ENCODE results near the gene DRC1. TPM values are rescaled to one million over a fixed set of nuclear protein-coding genes. Genes with fewer than 3 reads are reported as not detected.

DRC1 gene
- total RNA-seq, 1 experiment from 2014 or later = not detected

DNA sequence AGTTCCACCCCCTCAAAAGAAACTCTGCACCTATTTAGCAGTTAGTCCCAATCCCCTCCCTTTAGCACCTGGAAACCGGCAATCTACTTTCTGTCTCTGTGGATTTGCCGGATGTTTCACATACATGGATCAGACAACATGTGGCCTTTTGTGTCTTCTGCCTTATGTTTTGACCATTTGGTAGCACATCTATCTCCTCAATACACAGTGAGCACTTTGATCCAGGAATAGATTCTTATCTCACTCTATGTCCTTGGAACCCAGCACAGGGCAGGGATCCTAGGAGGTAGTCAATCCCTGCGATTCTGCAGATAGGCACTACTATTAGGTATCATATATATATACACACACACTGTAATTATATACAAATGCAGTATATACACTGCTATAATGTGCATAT is 80.0 kb downstream of the DRC1 start:
- Histone ChIP-seq H3K4me1 (ENCODE audit: insufficient read depth, low read length, poor library complexity, severe bottlenecking) (no peaks in the 10 kb centered on the region), H3K9me3 (ENCODE audit: low read depth, low read length, poor library complexity, severe bottlenecking) (no peaks in the 10 kb centered on the region), H3K27me3 (replicated peaks; ENCODE audit: insufficient read depth, low read depth, low read length, poor library complexity) (no peaks in the 10 kb centered on the region), H3K27ac (ENCODE audit: low read depth, low read length, poor library complexity, severe bottlenecking) (no peak overlapping the region), H3K36me3 (ENCODE audit: insufficient read depth, low read length, poor library complexity, severe bottlenecking) (no peaks in the 10 kb centered on the region), H3K4me3 (ENCODE audit: low read depth, low read length, poor library complexity, severe bottlenecking) (no peak overlapping the region)
- no peak for DNase-seq (ENCODE audit: low spot score)
- intact Hi-C loops (cut with micrococcal nuclease; ENCODE audit: unreplicated experiment) = no loop called here
- ChIA-PET CTCF (no interaction called here), POLR2A (ENCODE audit: low non-redundant PET) (no interaction called here)
- no TSS peak for BruUV-seq (replicated peaks)
- TF ChIP-seq, protein P1, sequence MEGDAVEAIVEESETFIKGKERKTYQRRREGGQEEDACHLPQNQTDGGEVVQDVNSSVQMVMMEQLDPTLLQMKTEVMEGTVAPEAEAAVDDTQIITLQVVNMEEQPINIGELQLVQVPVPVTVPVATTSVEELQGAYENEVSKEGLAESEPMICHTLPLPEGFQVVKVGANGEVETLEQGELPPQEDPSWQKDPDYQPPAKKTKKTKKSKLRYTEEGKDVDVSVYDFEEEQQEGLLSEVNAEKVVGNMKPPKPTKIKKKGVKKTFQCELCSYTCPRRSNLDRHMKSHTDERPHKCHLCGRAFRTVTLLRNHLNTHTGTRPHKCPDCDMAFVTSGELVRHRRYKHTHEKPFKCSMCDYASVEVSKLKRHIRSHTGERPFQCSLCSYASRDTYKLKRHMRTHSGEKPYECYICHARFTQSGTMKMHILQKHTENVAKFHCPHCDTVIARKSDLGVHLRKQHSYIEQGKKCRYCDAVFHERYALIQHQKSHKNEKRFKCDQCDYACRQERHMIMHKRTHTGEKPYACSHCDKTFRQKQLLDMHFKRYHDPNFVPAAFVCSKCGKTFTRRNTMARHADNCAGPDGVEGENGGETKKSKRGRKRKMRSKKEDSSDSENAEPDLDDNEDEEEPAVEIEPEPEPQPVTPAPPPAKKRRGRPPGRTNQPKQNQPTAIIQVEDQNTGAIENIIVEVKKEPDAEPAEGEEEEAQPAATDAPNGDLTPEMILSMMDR (conservative IDR thresholded peaks at IDR 0.05; ENCODE audit: low read depth, low read length) = no peak
- no peak for TF ChIP-seq EZH2 (IDR thresholded peaks at IDR 0.05; ENCODE audit: borderline replicate concordance, low read depth, low read length, poor library complexity, severe bottlenecking)

DNA sequence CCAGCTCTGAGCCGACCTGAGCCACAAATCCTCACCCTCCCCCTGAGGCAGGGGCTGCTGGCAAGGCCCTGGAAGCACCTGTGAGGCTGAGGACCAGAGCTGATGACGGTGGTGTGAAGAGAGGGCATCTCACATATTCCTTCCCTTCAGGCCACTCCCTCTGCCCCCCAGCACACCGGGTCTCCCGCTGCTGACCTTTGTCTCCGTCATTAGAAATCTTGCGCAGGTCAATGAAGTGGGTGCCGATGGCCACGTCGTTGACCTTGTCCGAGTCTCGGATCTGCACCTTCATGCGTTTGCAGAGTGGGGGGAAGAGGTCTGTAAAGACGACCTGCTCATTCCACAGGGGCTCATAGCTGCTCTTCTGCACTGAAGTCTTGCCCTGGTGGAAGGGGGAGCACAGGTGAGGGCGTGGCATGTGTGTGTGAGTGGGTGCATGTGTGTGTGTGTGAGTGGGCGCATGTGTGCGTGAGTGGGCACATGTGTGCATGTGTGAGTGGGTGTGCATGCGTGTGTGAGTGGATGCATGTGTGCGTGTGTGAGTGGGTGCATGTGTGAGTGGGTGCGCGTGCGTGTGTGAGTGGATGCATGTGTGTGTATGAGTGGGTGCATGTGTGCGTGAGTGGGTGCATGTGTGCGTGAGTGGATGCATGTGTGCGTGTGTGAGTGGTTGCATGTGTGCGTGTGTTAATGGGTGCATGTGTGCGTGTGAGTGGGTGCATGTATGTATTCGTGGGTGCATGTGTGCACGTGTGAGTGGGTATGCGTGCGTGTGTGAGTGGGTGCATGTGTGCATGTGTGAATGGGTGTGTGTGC is 80.7 kb downstream of the DRC1 start:
- TF ChIP-seq, protein P1 (conservative IDR thresholded peaks at IDR 0.05; ENCODE audit: low read depth, low read length) = no peak
- no peak for TF ChIP-seq EZH2 (IDR thresholded peaks at IDR 0.05; ENCODE audit: borderline replicate concordance, low read depth, low read length, poor library complexity, severe bottlenecking)
- ChIA-PET POLR2A (ENCODE audit: low non-redundant PET) (no interaction called here), CTCF (no interaction called here)

DNA sequence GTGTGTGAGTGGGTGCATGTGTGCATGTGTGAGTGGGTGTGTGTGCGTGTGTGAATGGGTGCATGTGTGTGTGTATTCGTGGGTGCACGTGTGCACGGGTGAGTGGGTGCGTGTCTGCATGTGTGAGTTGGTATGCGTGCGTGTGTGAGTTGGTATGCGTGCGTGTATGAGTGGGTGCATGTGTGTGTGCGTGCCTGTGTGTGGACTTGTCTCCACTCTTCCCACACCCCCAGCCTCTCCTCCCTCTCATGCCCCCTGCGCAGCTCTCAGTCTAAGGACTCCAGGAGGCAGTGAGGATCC is 81.3 kb downstream of the DRC1 start:
- CTCF ChIA-PET = no interaction called here
- TF ChIP-seq, protein P1 (conservative IDR thresholded peaks at IDR 0.05; ENCODE audit: low read depth, low read length) = no peak
- TF ChIP-seq EZH2 (IDR thresholded peaks at IDR 0.05; ENCODE audit: borderline replicate concordance, low read depth, low read length, poor library complexity, severe bottlenecking) = no peak
- Histone ChIP-seq H3K27me3 (replicated peaks; ENCODE audit: insufficient read depth, low read depth, low read length, poor library complexity) (no peaks in the 10 kb centered on the region), H3K36me3 (ENCODE audit: insufficient read depth, low read length, poor library complexity, severe bottlenecking) (no peaks in the 10 kb centered on the region), H3K27ac (ENCODE audit: low read depth, low read length, poor library complexity, severe bottlenecking) (no peak overlapping the region), H3K4me3 (ENCODE audit: low read depth, low read length, poor library complexity, severe bottlenecking) (no peak overlapping the region), H3K4me1 (ENCODE audit: insufficient read depth, low read length, poor library complexity, severe bottlenecking) (no peaks in the 10 kb centered on the region), H3K9me3 (ENCODE audit: low read depth, low read length, poor library complexity, severe bottlenecking) (no peaks in the 10 kb centered on the region)
- POLR2A ChIA-PET (ENCODE audit: low non-redundant PET) = no interaction called here
- intact Hi-C loops (cut with micrococcal nuclease; ENCODE audit: unreplicated experiment) = no loop called here
- DNase-seq (ENCODE audit: low spot score) = no peak
- BruUV-seq (replicated peaks) = no TSS peak

More for the DNA sequence above, 80.7 kb downstream of the DRC1 start:
- intact Hi-C loops (cut with micrococcal nuclease; ENCODE audit: unreplicated experiment) = no loop called here
- Histone ChIP-seq H3K27ac (ENCODE audit: low read depth, low read length, poor library complexity, severe bottlenecking) (no peak overlapping the region), H3K27me3 (replicated peaks; ENCODE audit: insufficient read depth, low read depth, low read length, poor library complexity) (no peaks in the 10 kb centered on the region), H3K9me3 (ENCODE audit: low read depth, low read length, poor library complexity, severe bottlenecking) (no peaks in the 10 kb centered on the region), H3K36me3 (ENCODE audit: insufficient read depth, low read length, poor library complexity, severe bottlenecking) (no peaks in the 10 kb centered on the region), H3K4me3 (ENCODE audit: low read depth, low read length, poor library complexity, severe bottlenecking) (no peak overlapping the region), H3K4me1 (ENCODE audit: insufficient read depth, low read length, poor library complexity, severe bottlenecking) (no peaks in the 10 kb centered on the region)
- no peak for DNase-seq (ENCODE audit: low spot score)
- BruUV-seq (replicated peaks) = no TSS peak

Data from A673 (cell line).